ENCODE results near the gene NR1D1.
A peak's percentile ranks its signal among the peaks of the same experiment; 100 is the strongest.

The NR1D1 gene

GRCh38 chr17:40097087-40097486 lies 3.3 kb downstream of the NR1D1 start:
- no peak for DNase-seq

- peak; percentile 84 for DNase-seq
These were observed 4.2 kb downstream of the NR1D1 start for GRCh38 chr17:40095944-40096791.

GRCh38 chr17:40095351-40095943 lies 4.9 kb downstream of the NR1D1 start:
- DNase-seq: no peak

- DNase-seq: no peak
These were observed 5.5 kb downstream of the NR1D1 start for GRCh38 chr17:40094874-40095273.

- no peak for DNase-seq
These were observed 6.7 kb downstream of the NR1D1 start for GRCh38 chr17:40093580-40094201.

- DNase-seq: no peak
These were observed 7.3 kb downstream of the NR1D1 start for GRCh38 chr17:40093005-40093579.

- DNase-seq: no peak
These were observed 7.8 kb downstream of the NR1D1 start for GRCh38 chr17:40092581-40092980.

GRCh38 chr17:40091691-40092397 lies 8.5 kb downstream of the NR1D1 start:
- DNase-seq: no peak

GRCh38 chr17:40090237-40091119 lies 9.9 kb downstream of the NR1D1 start:
- no peak for DNase-seq

- no peak for DNase-seq
These were observed 11.1 kb downstream of the NR1D1 start for GRCh38 chr17:40089077-40089895.

GRCh38 chr17:40087903-40088718 lies 12.3 kb downstream of the NR1D1 start:
- DNase-seq: no peak

GRCh38 chr17:40087049-40087794 lies 13.2 kb downstream of the NR1D1 start:
- no peak for DNase-seq

- DNase-seq: peak; percentile 55
These were observed 14.0 kb downstream of the NR1D1 start for GRCh38 chr17:40086150-40087044.

GRCh38 chr17:40084477-40084876 lies 15.9 kb downstream of the NR1D1 start:
- DNase-seq: no peak

GRCh38 chr17:40079545-40079944 lies 20.8 kb downstream of the NR1D1 start:
- DNase-seq: no peak

- no peak for DNase-seq
These were observed 23.8 kb downstream of the NR1D1 start for GRCh38 chr17:40076591-40076990.

GRCh38 chr17:40075942-40076498 lies 24.4 kb downstream of the NR1D1 start:
- DNase-seq: no peak

Measured in effector CD4-positive, alpha-beta T cell (primary cell).